Measurements from ENCODE around the gene ALDH1L2.
A peak's percentile ranks its signal among the peaks of the same experiment; 100 is the strongest.

Gene ALDH1L2

DNA sequence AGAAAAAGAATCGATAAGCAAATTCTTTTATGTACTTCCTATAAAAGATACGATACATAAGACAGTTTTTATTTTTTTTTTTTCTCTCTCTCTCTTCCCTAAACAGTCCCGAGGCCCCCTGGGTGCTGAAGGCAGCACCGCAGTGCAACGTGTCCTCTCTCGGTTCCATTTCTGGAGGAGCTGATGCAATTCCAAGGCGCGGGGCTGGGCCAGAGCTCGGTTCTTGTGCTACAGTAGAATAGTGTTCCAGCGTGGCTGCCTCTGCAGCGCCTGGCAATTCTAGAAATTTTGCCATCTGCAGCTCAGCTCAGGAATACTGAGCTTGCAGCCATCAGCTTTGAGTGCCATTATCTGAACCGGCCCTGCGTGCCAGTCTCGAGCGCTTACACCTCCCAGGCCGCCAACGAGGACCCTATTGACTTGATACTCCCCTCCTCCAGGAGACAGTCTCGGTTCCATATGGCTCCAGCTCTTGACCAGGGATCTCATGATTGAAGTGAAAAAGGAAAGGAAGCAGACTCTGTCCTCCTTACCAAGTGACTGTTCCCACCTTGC, 630 bp downstream of the ALDH1L2 start:
- DNase-seq (ENCODE audit: low read depth in 2 of 2), result no peak

DNA sequence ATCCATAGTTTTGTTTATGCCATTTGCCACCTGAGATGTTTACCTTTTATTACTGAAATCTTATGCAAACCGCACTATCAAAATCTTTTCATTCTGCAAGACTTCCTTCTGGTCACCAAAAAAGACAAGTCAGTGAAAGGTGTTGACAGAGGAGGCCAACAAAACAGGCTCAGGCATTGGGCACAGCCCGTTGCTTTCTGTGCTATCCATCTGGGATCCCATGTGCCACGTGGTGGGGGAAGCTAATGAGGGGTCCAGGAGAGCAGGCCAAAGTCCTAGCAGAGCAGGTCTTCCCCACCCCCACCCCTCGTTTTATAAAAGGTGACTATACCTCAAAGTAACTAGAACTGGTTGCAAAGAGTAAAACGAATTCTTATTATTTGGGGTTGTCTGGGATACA, 1.2 kb downstream of the ALDH1L2 start:
- no peak for DNase-seq (ENCODE audit: low read depth in 2 of 2)

DNA sequence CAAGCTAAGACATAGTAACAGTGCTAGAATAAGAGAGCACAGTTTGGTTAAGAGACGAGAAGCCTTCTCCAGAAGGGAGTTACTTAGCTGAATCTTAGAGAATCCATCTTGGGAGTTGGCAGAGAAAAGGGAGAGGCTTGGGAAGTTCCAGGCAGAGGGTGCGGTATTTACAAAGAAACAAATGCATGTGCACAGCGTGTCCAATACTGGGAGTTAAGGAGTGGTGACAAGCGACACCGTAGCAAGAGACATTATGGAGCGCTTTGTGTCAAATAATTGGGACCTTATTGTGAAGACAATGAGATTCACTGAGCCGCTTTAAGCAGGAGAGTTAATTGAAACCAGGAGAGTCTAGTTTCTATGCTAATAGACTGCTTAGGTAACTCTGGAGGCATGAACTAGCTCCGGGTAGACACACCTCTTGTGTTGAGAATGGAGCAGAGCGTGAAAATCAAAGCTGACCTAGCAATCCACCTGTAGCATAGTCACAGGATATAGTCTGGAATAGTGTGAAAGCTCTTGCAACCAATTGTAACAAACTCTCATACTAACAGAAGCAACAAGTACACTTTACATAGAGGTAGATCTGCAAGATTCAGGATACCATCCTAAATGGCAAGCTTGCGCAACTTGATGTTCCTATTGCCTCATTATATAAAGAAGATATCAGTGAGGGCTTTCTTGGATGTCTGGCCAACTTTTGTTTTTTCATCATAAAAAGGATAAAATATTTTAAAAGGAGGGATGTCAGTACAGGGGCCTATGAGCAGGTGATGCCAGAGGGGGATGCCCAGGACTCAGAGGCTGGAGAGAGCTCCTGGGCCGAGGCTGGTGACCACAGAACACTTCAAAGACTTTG, 5.3 kb downstream of the ALDH1L2 start:
- DNase-seq (ENCODE audit: low read depth in 2 of 2), result no peak

DNA sequence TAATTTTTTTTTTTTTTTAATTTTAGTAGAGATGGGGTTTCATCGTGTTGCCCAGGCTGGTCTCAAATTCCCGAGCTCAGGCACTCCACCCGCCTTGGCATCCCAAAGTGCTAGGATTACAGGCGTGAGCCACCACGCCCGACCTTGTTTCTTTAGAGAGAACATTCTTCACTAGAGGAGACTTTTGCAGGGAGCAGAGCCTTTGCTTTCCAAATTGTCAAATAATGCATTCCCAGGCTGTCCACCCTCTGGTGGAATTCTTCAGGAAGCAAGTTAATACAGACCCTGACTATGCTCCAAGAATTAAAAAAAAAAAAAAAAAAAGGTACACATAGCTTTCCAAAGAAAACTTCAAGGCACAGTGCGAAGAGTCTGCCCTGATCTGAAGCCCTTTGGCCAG, 6.8 kb downstream of the ALDH1L2 start:
- no peak for DNase-seq (ENCODE audit: low read depth in 2 of 2)

DNA sequence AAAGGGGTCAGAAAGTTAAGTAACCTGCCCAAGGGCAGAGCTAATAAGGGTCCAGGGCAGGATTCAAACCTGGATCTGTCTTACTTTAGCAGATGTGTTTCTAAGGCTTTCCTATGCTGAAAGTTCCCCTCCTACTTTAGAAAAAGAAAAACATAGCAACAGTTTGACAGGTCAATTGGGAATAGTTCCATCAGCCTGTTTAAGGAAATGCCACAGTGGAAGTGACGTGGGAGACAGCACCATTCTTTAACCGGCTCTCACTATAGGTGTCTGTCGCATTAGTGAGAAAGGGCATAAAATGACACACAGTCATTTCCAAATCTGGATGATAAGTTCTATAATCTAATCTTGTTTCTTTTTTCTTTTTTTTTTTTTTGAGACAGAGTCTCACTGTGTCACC, 7.3 kb downstream of the ALDH1L2 start:
- DNase-seq (ENCODE audit: low read depth in 2 of 2), result no peak

DNA sequence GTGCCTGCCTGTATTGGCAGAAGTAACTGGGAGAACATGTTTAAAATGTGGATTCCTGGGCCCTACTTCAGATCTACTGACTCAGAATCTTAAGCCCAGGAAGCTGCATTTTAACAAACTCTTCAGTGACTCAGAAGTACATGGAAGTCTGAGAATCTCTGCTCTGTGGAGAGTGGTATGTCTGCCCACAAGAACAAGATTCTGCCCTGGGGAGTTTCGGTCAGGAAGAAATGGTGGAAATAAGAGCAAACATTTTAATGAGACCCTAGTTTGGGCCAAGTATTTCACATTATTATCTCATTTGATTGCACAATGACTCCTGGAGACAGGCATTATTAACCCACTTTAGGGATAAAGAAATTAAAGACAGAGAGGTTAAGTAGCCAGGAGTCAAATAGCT, 8.2 kb downstream of the ALDH1L2 start:
- DNase-seq (ENCODE audit: low read depth in 2 of 2), result no peak

DNA sequence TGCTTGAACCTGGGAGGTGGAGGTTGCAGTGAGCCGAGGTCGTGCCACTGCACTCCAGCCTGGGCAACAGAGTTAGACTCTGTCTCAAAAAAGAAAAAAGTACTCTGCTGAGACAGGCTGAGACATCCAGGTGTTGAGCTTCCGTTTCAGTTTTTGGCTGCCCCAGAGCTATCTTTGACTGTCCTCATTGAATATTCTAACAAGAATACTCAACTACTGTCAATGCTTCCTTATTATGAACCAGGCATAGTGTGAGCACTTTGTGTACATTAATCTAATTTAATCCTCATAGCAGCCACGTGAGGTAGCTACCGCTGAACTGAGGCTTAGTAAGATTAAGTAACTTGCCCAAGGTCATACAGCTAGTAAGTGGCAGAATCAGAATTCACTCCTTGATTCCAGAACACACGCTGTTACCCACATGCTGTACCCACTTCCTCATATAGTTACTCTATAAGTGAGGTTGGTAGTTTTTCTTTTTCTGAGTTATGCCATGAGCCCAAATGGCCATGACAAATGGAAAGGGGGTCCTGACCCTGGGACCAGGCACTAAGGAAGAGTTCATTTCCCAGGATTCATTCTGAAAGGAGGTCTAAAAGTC, 11.3 kb downstream of the ALDH1L2 start:
- no peak for DNase-seq (ENCODE audit: low read depth in 2 of 2)

DNA sequence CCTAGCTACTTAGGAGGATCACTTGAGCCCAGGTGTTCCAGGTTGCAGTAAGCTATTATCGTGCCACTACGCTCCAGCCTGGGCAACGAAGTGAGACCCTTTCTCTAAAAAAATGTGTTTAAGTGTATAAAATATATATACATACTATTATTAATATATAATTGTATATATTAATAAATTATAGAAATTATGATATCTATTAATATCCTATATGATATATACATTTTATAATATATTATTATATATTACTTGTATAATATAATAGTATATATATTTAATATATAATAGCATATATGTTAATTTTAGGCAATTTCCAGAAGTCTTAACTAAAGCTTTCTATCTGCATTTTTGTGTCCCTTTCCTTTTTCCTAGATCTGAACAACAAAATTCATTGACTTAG, 12.3 kb downstream of the ALDH1L2 start:
- no peak for DNase-seq (ENCODE audit: low read depth in 2 of 2)

DNA sequence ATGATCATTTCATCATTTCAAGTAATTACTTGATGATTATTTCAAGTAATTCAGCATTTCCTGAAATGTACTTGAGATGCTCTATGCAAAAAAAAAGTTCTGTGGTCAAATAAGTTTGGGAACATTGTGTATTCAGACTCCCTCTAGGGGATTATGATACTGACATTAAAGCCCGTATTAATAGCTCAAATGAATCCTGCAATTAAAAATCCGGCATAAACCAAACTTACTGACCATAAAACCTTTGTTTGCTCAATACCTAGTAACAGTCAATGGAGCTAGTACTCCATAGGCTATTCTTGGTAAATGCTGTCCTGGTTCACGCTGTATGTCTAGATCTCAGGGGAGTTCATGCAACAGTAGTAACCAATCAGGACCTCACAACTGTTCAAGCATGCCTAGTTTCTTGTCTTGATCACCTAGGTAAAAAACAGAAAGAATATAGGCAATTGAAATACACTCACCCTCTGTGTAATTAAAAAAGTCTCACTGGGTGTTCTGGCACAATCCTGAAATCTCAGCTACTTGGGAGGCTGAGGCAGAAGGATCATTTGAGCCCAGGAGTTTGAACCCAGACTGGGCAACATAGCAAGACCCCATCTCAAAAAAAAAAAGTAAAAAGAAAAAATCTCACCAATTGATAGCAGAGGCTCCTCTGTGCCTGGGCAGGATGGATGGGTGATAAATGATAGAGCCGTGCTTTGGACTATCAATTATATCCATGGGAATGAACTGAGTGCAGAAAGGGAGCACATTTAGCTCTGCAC, 14.1 kb downstream of the ALDH1L2 start:
- DNase-seq (ENCODE audit: low read depth in 2 of 2), result no peak

DNA sequence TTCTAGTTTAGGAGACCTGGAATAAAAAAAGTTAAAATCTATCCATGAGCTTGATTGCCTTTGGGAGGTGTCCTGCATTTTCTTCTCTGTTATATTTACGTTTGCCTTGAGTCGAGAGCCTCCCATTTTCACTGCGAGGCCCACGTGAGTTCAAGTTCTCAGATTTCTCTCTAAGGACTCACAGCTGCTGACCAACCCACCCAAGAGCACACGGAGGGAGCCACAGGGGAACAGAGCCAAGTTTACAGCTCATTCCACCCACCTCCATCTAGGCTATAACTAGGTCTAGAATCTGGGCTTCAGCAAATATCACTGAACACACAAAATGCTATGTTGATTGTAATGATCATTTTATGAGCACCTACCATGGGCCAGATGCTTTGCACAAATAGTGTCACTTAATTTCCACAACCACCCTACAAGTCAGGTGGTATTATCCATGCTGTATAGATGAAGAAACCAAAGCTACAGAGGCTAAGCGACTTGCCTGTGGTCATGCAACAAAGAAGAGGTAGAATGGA, 16.7 kb downstream of the ALDH1L2 start:
- DNase-seq (ENCODE audit: low read depth in 2 of 2), result no peak

DNA sequence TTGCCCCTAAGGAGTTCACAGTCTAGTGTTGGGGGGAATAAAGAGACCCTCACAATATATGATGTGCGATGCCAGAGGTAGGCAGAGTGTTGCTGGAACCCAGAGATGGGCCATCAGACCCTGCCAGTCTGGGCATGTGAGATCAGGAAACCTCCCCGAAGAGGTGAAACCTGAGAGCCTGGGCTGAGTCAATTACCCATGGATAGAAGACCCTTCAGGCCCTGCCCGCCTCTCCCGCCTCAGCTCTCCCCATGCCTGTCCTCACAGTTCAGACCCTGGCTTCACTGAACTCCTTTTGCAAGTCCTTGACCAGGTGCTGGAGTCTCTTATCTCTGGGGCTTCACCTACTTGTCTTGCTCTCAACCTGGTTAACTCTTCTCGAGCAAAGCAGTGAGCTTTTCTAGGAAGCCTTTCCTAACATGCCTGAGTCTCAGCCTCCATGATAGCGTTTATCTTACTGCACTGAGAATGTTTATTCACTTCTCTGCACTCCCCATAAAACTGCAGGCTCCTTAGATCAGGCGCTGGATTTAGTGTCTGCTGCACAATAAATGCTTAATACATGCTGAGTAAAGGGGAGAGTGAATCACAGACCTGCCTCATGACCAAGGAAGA, 19.6 kb downstream of the ALDH1L2 start:
- no peak for DNase-seq (ENCODE audit: low read depth in 2 of 2)

DNA sequence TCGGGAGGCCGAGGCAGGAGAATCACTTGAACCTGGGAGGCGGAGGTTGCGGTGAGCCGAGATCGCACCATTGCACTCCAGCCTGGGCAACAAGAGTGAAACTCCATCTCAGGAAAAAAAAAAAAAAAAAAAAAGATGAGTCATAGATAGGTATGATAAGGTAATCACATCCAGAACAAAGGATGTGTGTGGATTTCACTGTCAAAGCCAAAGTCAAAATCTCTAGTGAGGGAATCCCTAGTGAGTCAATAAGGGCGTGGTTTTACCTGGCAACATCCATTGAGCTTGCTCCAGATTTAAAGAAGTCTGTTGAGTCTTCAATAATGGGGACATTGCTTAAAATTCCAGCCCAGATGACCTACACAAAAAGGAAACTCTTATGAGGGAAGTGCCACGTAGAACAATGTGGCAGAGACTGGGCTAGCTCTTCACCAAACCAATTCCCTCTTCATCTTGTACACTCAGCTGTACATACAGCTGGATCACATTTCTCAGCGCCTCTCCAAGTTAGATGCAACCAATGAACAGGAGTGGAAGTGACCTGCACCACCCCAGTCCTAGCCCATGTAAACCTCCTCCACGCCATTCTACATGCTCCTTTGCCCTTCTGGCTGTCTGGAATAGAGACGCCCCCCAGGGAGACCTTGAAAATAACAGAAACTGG, 23.4 kb downstream of the ALDH1L2 start:
- no peak for DNase-seq (ENCODE audit: low read depth in 2 of 2)

DNA sequence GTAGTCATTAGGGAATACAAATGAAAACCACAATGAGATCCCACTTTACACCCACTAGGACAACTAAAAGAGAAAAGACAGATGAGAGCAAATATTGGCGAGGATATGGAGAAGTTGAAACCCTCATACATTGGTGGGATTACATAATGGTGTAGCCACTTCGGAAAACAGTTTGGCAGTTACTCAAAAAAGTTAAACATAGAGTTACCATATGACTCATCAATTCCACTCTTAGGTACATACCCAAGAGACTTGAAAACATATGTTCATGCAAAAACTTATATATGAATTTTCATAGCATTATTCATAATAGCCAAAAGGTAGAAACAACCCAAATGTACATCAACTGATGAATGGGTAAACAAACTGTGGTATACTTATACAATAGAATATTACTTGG, 27.1 kb downstream of the ALDH1L2 start:
- no peak for DNase-seq (ENCODE audit: low read depth in 2 of 2)

DNA sequence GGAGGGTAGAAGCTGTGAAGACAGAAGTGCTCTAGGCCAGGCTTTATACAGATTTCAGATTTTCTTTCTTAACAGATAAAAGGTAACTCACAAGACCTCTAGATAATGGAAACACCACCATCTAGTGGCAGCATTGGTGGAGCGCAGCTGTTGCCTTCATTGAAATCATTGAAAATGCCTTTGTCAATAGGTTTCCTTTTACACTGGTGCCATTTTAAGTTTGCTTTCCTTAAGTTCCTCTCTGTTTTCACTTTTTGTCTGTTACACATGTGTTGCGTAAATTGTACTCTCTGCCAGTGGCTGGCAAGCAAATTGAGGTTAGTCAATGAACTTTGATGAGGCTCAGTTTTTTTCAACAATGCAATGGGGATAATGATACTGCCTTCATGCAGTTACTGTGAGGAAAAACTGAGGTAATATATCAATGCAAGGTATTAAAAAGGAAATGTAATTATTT, 31.1 kb downstream of the ALDH1L2 start:
- peak; percentile 46 to 73 for DNase-seq (ENCODE audit: low read depth in 2 of 2)

DNA sequence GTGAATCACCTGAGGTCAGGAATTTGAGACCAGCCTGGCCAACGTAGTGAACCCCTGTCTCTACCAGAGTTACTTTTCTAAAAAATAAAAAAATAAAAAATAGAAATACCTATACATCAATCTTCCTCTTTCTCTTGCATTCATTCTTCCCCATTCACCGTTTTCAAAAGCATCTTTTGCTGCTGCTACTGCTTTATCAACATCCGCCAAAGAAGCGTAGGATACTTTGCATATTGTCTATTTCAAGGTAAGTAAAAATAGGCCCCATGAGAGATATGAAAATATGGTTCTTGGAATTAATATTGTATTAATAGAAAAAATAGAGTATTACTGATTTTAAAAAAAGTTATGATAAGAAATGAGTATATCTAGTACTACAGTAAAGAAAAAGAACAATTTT, 32.3 kb downstream of the ALDH1L2 start:
- no peak for DNase-seq (ENCODE audit: low read depth in 2 of 2)

DNA sequence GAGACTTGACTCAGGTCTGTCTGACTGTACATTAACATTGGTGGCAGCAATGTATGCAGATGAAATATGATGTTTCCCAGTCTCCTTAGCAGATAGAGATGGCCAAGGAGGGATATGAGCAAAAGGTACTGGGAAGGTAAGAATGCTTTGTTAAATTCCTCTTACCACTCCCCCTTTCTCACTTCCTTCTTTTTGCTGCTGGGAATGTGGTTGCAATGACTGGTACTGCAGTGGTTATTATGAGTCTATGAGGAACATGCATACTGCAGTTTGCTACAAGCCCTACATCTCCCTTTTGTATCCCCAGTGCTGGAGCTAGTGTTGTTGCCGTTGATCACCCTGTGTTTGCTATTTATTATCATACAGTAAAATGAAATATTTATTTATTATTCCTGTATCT, 35.9 kb downstream of the ALDH1L2 start:
- DNase-seq (ENCODE audit: low read depth in 2 of 2), result no peak

DNA sequence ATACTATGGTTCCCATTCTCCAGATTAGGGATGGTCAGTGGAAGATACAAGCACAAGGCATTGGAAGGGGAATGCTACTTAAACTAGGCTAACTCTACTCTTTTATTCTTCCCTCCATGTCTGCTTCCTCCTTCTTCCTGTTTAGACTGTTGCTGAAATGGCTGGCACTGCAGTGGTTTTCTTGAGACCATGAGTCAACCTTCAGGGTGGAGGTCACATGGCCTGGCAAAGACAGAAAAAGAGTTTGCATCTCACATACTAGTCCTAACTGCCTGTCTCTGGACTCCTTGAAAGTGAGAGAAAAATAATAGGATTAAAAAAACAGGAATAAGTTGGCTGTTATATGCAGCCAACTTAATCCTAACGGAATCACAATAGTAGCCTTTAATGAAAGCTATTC, 37.0 kb downstream of the ALDH1L2 start:
- no peak for DNase-seq (ENCODE audit: low read depth in 2 of 2)

DNA sequence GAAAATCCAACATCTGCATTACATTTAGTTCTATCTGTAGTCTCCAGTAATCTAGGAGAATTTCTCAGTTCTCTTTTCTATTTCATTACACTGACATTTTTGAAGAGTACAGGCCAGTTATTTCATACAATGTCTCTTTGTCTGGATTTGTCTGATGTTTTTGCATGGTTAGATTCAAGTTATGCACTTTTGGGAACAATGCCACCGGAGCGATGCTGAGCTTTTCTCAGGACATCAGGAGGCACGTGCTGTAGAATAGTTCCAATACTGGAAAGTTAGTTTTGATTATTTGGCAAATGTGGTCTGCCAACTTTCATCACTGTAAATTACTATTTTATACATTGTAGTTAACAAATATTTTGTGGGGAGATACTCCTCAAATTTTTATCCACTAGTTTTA, 43.1 kb downstream of the ALDH1L2 start:
- no peak for DNase-seq (ENCODE audit: low read depth in 2 of 2)

DNA sequence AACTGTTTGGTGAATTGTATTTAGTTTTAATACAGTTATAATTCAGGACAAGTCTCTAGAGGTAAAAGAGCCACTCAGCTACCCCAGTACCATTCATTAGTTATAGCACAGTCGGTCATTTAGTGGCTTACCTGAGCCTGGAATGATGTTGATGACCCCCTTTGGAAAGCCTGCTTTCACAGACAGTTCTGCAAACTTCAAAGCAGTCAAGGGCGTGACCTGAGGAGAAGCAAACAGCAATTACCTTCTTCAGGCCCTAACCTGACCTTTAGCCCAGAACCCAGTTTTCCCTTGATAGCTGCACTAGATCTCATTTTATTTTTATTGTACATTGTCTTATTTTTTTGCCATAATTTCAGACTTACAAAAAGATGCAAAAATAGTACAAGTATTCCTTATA, 43.8 kb downstream of the ALDH1L2 start:
- no peak for DNase-seq (ENCODE audit: low read depth in 2 of 2)

DNA sequence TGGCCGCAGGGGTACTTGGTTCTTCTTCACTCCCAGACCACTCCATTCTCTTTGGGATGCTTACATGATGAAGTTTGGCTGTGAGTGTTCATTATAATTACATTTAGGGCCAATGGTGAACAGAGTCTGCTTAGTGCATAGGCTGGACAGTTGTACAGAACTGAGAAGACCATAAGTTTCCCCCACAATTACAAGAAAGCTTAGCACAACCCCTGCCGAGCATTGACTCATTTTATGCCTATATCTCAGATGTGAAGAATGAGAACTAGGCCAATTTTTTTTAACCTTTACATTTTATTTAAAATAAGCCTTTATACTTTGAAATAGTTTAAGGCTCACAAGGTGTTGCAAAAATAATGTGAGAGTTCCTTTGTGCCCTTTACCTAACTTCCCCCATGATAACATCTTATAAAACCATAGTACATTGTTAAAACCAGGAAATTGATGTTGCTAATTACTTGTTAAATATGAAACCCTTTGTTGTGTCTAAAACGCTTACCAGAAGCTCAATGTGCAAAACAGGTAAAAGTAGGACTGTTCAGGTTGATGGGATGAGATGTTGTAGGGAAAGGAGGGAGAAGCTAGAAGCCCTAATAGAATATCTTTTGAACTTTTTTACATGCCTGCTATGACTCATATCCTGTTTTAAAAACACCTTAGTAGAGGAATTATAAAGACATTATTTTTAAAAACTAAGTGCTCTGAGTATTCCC, 47.2 kb downstream of the ALDH1L2 start:
- DNase-seq (ENCODE audit: low read depth in 2 of 2), result no peak

DNA sequence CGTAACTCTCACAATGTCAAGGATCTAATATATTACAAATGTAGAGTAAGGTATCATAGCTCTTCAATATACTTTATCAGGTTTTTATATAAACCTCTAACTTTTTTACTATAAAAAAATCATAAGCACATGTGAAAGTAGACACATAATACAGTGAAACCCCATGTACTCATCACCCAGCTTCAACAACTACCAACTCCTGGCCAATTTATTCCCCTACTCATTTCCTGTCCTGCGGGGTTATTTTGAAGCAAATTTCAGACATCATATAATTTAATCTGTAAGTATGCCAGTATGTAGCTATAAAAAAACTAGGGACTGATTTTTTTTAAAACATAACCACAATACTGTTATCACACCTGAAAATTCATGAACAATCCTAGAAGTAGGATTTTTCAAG, 50.4 kb downstream of the ALDH1L2 start:
- no peak for DNase-seq (ENCODE audit: low read depth in 2 of 2)

Data from stimulated activated CD8-positive, alpha-beta memory T cell treated with anti-CD3 and anti-CD28 coated beads, Interleukin-7, amount 100 ng/mL, for 4 hours (primary cell).